Measurements from ENCODE around the gene ERBB2.
"Not testable (repeated sequence)": the region's sequence is repeated elsewhere in the genome, so short reads cannot be mapped to it uniquely, and the experiment has no call there.

The ERBB2 gene

GRCh38 chr17:39679521-39680192 lies 20.2 kb upstream of the ERBB2 start:
- peak; percentile 27 for DNase-seq

DNA sequence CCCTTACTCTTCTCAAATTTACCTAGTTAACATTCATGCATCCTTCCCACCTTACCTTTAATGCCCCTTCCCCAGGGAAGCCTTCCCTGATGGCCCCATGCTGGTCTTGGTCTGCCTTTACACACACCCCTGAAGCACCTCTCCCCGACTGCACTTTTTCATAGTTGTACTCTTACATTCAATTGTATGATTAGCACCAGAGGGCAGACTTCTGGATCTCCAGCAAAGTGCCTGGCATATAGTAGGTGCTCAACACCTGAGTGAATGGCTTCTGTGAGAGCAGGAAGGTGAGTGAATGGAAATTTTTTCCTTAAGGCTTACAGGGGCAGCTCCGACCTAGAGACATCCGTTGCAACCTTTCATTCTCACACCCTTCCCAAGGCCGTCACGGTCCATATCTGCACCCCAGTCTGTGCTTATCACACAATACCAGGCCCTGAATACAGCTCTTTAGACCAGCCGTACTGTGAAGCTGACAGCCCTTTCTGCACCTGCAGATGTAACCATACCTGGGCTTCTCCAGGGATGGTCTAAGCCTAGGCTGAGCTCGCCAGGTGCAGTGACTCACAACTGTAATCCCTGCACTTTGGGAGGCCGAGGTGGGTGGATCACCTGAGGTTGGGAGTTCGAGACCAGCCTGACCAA lies 16.4 kb upstream of the ERBB2 start:
- DNase-seq: no peak

DNA sequence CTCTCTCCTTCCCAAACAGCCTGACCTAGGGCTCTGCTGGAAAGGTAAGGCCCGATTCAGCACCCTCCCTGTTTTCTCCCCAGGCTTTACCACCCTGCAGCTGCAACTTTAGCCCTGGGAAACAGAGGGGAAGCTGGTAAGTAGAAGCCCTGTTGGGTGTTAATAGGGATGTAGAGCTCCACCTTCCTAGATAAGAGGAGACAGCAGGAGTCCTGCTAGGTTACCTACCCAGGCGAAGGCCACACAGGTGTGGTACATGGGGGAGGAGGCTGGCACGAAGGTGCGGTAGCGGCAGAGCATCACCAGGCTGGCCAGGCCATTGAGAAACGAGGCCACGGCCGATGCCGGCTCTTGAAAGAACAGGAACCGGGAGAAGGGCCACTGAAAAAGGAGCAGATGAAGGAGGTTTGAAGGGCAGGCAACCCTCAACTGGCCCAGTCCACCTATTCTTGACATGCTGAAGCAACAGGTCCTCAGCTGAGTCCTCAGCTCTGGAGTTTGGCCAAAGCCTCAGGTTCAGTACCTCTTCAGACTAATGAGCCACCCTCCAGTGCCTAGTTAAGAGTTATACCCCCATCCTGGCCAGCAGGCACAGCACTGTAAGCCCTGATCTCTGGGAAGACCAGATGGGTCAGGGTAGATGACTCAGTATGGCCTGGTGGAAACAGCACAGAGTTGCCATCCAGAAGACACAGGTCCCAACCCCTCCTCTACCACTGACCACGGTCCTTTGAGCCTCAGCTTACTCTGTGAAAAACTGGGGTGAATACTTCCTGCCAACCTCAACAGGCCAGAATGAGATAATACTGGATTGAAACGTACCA lies 15.3 kb upstream of the ERBB2 start:
- DNase-seq: no peak

DNA sequence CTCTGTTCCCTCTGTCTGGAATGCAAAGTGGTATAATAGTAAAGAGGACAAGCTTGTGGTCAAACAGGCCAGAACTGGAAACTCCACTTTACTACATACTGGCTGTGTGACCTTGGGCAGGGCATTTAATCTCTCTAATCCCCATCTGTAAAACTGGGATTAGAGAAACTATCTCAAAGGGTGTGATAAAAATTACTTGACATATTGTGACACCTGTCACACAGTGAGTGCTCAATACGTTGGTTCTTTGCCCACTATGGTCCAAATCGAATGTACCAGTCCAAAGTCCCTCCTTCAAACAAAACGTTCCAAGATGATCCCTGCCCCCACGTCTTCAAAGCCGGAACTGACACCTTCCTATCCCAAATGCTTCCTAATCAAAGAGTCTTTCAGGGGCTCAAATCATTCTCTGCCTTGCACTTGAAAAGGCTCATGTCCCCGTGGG lies 12.7 kb upstream of the ERBB2 start:
- DNase-seq: no peak

DNA sequence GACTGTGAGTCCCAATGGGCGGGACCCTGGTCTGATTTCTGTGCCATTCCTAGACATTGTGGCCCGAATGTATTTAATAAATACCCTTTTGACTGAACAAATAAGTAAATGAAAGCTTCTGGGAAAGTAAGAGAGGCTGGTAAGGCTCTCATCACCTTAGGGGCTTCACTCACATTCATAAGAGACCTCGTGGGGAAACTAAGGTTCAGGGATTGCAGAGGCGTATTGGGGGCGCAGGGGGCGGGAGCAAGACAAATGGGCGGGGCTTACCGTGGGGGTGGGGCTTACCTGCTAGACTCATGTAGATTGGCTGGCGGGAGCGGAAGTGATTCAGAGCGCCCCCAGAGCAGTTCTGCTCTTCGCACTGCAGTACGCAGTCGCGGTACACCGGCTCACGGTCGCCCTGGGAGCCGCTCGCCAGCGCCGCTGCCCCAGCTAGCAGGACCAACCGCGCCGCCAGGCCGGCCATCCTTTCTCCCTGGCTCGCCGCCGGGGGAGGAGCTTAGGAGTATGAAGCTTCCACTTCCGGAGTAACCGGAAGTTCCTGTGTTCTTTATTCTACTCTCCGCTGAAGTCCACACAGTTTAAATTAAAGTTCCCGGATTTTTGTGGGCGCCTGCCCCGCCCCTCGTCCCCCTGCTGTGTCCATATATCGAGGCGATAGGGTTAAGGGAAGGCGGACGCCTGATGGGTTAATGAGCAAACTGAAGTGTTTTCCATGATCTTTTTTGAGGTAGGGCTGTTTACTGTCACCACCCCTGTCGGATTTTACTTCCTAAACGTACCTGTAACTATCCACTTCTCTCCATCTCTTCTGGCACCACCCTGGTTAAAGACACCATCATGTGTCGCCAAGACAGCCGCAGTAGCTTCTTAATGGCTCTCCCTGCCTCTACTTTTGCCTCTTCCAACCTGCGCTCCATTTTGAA lies 12.1 kb upstream of the ERBB2 start, which contains the start of gene PGAP3:
Gene PGAP3 (minus strand): TSS at position 512 of the 929 bp plus-strand sequence. CDS start 43 bp downstream, at position 469.
- peak; percentile 71 for DNase-seq

DNA sequence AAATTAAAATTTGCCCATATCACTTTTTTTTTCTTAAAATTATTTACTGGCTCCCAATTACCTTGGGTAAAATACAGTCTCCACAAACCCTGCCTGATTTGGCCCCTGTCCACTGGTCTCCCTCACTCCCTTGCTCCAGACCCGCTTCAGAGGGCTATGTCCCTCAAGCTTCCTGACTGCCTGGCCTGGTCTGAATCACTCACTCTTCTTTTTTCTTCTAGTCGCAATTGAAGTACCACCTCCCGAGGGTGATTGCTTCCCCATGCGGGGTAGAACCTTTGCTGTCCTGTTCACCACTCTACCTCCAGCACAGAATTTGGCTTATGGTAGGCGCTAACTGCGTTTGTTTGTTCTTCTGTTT lies 11.4 kb upstream of the ERBB2 start:
- no peak for DNase-seq

- DNase-seq: no peak
Measured at GRCh38 chr17:39688945-39689344, 10.9 kb upstream of the ERBB2 start.

DNA sequence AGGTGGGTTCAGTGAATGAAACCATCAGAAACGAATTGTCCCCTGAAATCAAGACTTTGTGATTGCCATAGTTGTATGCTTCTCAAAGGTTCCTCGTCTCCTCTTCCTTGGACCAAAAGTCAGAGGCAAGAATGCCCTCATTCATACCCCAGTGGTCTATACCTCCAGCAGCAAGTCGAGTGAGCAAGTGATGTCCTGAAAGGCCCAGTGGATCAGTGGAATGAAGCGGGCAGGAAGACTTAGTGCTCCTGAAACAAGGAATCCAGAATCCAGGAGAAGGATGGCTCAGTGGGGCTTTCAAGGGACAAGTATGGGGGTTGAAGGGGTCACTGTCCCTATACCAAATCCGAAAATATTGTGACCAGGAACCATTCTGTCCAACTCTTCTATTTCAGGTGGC lies 5.3 kb upstream of the ERBB2 start:
- no peak for DNase-seq

DNA sequence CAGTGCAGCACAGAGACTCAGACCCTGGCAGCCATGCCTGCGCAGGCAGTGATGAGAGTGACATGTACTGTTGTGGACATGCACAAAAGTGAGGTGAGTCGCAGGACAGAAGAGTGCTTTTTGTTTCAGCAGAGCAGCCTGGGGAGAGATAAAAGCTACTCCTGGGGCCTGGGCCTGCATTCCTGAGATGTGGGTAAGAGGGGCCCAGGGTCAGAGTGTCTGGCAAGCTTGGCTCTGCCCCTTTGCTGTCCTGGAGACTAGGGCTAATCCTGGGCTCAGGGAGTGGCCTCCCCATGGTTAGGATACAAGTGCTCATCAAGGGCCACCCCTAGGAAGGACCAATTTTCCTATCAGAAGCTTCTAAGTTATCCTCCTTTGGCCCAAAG lies 4.8 kb upstream of the ERBB2 start:
- DNase-seq: no peak

DNA sequence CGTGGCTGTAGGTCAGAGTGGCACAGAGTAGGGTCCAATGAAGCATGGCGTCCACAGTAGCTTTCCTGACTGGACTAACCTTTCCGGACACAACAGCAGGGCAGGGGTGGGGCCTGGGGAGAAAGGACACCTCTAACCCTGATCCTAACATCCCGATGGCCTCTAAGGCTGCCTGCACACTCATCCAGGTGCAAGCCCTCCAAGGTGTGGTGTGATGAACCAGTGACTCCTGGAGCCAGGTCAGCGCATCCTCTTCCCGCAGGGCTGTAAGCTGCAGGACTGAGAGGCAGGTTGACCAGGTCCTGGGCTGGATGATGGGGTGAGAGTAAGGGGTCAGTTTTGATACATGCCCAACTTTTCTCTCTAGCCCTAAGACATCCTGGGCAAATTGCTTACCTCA lies 3.1 kb upstream of the ERBB2 start:
- no peak for DNase-seq

- no peak for DNase-seq
Measured at GRCh38 chr17:39697961-39698360, 1.9 kb upstream of the ERBB2 start.

GRCh38 chr17:39699157-39699817 lies 577 bp upstream of the ERBB2 start:
- not testable (repeated sequence) for DNase-seq

GRCh38 chr17:39700148-39700987 lies 504 bp downstream of the ERBB2 start:
- DNase-seq: no peak

DNA sequence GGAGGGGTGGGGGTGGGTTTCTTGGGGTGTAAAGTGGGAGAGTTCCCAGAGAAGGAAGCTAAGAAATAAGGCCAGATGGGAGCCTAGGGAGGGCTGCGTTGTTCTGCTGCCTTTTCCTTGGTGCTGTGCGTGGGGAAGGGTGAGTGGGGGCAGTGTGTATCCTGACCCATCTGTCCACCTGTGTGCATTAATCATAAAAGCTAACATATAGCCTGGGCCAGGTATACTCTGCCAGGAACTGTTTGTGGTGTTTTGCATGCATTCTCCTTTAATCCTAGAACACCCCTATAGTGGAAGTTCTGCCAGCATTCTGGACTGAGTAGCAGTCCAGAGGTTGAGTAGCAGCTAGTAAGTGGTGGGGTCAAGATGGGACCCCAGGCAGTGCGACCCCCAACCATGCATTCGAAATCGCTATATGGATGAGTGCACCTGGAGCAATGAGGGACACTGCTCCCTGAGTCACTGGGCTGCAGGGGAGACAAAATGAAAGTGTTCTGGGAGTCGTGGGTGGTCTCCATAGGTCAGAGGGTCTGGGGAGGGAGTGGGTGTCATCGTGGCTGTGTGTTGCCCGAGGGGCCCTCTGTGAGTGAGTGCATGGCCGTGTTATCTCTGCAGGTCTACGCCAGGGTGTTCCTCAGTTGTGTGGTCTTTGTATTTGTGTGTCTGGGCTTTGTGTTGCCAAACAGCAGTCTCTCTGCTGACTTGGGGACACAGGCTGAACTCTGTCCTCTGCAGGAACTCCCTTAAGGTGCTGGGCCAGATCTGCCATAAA lies 1.3 kb downstream of the ERBB2 start:
- no peak for DNase-seq

DNA sequence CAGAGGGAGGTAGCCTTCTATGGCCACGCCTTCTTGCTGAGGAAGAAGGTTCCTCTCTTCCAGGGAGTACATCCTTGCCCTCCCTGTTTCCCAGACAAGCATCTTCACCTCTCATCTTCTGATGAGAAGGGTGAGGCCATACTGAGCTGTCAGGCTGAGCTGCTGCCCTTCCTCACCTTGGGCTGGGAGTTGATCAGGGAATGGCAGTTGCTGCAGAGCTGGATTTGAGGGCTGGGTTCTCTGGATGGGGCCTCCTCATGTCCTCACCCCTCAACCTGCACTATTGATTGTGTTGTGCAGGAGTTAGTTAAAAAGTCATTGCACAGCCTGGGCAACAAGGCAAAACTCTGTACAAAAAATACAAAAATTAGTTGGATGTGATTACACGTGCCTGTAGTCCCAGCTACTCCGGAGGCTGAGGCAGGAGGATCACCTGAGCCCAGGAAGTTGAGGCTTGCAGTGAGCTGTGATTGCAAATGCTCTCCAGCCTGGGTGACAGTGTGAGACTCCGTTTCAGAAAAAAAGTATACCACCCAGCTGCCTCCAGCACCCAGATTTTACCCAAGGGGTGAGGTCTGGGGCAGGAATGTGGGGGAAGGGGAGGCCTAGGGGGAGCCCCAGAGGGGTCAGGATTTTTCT lies 2.0 kb downstream of the ERBB2 start:
- DNase-seq: no peak

- DNase-seq: no peak
Measured at GRCh38 chr17:39702901-39703893, 3.3 kb downstream of the ERBB2 start.

DNA sequence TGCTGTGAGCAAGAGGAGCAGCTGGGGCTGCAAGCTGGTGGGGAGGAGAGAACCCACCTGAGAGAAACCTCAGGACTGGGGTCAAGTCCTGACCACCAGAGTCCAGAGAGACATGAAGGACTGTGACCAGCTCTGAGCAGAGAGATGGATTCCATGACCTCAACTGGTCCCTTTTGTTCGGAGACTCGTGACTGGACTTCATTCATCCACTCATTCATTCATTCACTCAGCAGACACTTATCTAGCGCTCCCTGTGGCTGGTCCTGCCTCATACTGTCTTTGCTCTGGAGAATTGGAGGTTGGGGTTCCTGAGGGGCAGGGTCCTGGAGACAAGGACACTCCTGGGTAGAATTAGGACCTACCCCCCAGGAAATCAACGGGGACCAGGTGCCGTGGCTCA lies 4.0 kb downstream of the ERBB2 start:
- no peak for DNase-seq

DNA sequence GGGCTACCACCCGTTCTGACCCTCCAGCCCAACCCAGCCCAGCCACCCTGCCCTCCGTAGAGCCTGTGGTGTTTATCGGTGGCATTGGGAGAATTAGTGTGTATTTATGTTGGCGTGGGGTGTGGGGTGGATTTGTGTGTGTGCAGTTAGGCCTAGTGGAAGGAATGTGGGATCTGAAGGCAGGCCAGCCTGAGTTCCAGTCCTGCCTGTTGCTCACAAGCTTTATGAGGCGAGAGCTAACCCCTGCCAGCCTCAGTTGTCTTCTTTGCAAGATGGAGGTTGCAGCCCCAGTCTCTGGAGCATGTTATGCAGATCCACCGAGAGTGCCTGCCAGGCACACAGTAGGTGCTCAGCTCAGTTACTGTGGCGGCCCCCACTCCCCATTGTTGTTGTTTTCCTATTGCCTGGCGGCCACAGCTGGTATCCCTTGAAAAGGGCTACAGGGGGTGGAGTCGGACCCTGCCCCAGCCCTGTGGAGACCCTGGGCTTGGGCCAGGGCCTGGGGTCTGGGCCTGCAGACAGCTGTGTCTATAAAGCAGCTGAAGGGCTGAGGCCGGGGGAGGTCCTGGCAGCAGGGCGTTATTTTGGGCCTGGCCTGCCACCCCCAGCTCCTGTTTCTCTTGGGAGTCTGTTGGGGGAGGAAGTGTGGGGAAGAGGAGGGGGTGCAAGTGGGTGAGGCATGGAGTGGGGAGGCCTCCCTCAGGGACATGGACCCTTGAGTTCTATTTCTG lies 5.1 kb downstream of the ERBB2 start:
- no peak for DNase-seq
